ENCODE data around the gene PIK3CA.
"Not testable (repeated sequence)": the region's sequence is repeated elsewhere in the genome, so short reads cannot be mapped to it uniquely, and the experiment has no call there.

Gene PIK3CA

GRCh38 chr3:179147873-179148615, at the start of gene PIK3CA:
Gene PIK3CA (plus strand): TSS chr3:179148357. CDS start chr3:179198826, 50,469 bp downstream.
- peak; percentile 99 for DNase-seq (ENCODE audit: low spot score)

- DNase-seq (ENCODE audit: low spot score): no peak
Measured at GRCh38 chr3:179098388-179099077, 49.6 kb upstream of the PIK3CA start.

GRCh38 chr3:179100652-179101051, 47.5 kb upstream of the PIK3CA start:
- no peak for DNase-seq (ENCODE audit: low spot score)

- DNase-seq (ENCODE audit: low spot score): no peak
Measured at GRCh38 chr3:179105881-179106280, 42.3 kb upstream of the PIK3CA start.

GRCh38 chr3:179107617-179108016, 40.5 kb upstream of the PIK3CA start:
- DNase-seq (ENCODE audit: low spot score): no peak

- no peak for DNase-seq (ENCODE audit: low spot score)
Measured at GRCh38 chr3:179108086-179108485, 40.1 kb upstream of the PIK3CA start.

- DNase-seq (ENCODE audit: low spot score): no peak
Measured at GRCh38 chr3:179113903-179114302, 34.3 kb upstream of the PIK3CA start.

GRCh38 chr3:179115444-179115843, 32.7 kb upstream of the PIK3CA start:
- DNase-seq (ENCODE audit: low spot score): not testable (repeated sequence)

GRCh38 chr3:179116816-179117215, 31.3 kb upstream of the PIK3CA start:
- no peak for DNase-seq (ENCODE audit: low spot score)

- not testable (repeated sequence) for DNase-seq (ENCODE audit: low spot score)
Measured at GRCh38 chr3:179132191-179132890, 15.8 kb upstream of the PIK3CA start.

GRCh38 chr3:179133575-179133974, 14.6 kb upstream of the PIK3CA start:
- no peak for DNase-seq (ENCODE audit: low spot score)

GRCh38 chr3:179136195-179136594, 12.0 kb upstream of the PIK3CA start:
- DNase-seq (ENCODE audit: low spot score): no peak

- DNase-seq (ENCODE audit: low spot score): no peak
Measured at GRCh38 chr3:179141890-179142289, 6.3 kb upstream of the PIK3CA start.

- peak; percentile 84 for DNase-seq (ENCODE audit: low spot score)
Measured at GRCh38 chr3:179146911-179147513, 1.1 kb upstream of the PIK3CA start.

- DNase-seq (ENCODE audit: low spot score): no peak
Measured at GRCh38 chr3:179147514-179147872, 664 bp upstream of the PIK3CA start.

- DNase-seq (ENCODE audit: low spot score): peak; percentile 56
Measured at GRCh38 chr3:179148616-179149405, 654 bp downstream of the PIK3CA start.

- peak; percentile 44 for DNase-seq (ENCODE audit: low spot score)
Measured at GRCh38 chr3:179149406-179149867, 1.3 kb downstream of the PIK3CA start.

GRCh38 chr3:179149951-179150350, 1.8 kb downstream of the PIK3CA start:
- no peak for DNase-seq (ENCODE audit: low spot score)

- no peak for DNase-seq (ENCODE audit: low spot score)
Measured at GRCh38 chr3:179150610-179151009, 2.5 kb downstream of the PIK3CA start.

- no peak for DNase-seq (ENCODE audit: low spot score)
Measured at GRCh38 chr3:179151474-179151873, 3.3 kb downstream of the PIK3CA start.

GRCh38 chr3:179156170-179156569, 8.0 kb downstream of the PIK3CA start:
- no peak for DNase-seq (ENCODE audit: low spot score)

- no peak for DNase-seq (ENCODE audit: low spot score)
Measured at GRCh38 chr3:179156775-179157174, 8.6 kb downstream of the PIK3CA start.

Data from Ammon's horn (tissue), 1 donor.